Activated CD4-positive, CD25-positive, alpha-beta regulatory T cell treated with anti-CD3 and anti-CD28 coated beads, Interleukin-2, amount 50 U/mL, for 24 hours (primary cell): ENCODE results near the gene PSEN1.

Experiments used
- ATAC-seq, 2 donors: fragments of 150-1000 bp; cut with Tn5 transposase; one replicate each; pipeline ENCODE4 v1.10.0; 2021; ENCODE audit warnings: mild to moderate bottlenecking in 1 of 2, moderate library complexity in 1 of 2

PSEN1 gene

DNA sequence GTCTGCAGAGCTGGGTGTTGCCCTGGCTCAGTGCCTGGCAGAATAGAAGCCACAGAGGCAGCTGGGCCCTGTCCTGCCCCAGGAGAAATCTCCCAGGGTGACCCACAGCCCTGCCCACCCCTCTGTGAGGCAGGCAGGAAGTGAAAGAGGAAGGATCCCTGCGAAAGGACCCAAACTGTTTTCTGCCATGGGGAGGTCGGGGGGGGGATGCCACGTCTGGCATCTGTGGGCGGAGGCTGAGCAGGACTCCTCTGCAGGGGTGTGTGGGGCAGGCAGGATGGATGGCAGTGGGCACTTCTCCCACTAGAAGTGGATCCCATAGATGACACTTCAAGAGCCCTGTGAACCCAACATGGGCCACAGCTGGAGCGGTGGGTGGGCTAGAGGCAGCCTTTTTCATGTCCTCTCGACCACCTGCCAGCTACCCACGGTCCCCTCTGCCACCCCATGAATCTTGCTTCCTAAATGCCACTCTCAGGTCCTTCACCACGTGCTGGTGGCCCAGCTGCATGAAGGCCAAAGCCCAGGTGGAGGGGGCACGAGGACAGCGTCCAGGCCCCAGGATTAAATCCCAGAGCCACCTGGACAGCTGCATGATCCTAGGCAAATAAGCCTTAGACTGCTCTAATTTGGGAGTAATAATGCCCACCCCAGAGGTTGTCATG is 104.6 kb downstream of the PSEN1 start:
- ATAC-seq, result no peak

- no peak for ATAC-seq
Measured at GRCh38 chr14:73241481-73242165, 105.3 kb downstream of the PSEN1 start.

GRCh38 chr14:73242357-73242901 is 106.1 kb downstream of the PSEN1 start:
- ATAC-seq, result no peak

DNA sequence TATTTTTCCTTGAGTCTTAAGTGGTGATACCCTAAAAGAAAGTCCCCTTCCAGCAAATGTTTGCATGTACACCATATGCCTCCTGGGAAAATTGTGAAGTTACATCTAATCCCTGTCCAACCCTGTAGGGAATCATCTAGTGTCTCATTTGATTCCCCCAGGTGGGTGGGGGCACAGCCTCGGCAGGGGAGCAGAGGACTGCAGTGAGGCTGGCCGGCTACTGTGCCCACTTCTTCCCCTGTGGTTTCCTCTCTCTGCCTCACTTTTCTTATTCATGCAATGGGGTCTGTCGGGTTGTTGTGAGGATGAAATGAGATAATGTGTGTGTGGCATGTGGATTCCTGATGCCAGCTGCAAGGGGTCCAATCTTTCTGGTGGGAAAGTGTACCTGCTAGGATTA is 107.0 kb downstream of the PSEN1 start:
- ATAC-seq, result no peak

DNA sequence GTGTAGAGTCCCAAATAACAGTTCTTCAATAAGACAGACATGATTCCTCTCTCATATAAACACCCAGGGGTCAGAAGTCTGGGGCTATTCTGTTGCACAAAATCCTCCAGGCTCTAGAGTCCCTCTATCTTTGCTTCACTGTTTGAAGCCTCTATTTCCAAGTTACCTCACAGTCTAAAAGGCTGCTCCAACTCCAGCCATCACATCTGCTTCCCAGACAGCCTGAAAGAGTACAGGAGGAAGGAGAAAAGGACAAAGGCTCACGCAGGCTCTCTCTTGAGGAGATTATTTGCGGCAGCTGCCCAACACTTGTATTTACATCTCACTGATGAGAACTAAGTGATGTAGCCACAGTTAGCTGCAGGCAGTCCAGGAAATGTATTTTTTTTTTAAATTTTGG is 107.4 kb downstream of the PSEN1 start:
- ATAC-seq, result no peak

- no peak for ATAC-seq
Measured at GRCh38 chr14:73244541-73245290, 108.4 kb downstream of the PSEN1 start.

- peak; percentile 65 to 69 for ATAC-seq
Measured at GRCh38 chr14:73245480-73246325, 109.4 kb downstream of the PSEN1 start.

DNA sequence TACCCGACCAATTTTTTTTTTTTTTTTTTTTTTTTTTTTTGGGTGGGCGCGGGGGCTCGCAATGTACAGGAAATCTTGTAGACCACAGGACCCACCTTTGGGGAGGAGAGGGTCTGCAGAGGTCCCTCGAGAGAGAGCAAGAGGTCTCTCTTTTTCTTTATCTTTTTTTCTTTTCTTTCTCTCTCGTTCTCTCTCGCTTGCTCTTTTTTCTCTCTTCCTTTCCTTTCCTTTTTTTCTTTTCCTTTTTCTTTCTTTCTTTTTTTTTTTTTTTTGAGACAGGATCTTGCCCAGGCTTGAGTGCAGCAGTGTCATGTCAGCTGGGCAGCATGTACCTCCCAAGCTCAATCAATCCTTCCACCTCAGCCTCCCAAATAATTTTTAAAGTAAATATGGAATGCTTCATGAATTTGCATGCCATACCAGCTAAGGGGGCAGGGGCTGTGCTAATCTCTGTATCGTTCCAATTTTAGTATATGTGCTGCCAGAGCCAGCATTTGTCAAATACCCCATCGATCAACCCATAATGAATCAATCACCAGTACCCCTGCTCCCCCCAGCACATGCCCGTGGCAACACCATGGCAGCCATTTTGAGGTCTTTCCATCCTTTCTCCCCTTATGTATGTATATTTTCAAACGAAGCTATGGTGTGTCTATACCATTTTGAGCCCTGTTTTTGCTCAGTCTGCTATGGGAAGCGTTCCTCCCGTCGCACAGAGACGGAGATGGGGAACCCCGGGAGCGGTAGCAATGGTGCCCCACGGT is 110.3 kb downstream of the PSEN1 start:
- ATAC-seq, result no peak

GRCh38 chr14:73248108-73248868 is 112.0 kb downstream of the PSEN1 start:
- ATAC-seq, result no peak

GRCh38 chr14:73249108-73249507 is 112.8 kb downstream of the PSEN1 start:
- ATAC-seq, result no peak

DNA sequence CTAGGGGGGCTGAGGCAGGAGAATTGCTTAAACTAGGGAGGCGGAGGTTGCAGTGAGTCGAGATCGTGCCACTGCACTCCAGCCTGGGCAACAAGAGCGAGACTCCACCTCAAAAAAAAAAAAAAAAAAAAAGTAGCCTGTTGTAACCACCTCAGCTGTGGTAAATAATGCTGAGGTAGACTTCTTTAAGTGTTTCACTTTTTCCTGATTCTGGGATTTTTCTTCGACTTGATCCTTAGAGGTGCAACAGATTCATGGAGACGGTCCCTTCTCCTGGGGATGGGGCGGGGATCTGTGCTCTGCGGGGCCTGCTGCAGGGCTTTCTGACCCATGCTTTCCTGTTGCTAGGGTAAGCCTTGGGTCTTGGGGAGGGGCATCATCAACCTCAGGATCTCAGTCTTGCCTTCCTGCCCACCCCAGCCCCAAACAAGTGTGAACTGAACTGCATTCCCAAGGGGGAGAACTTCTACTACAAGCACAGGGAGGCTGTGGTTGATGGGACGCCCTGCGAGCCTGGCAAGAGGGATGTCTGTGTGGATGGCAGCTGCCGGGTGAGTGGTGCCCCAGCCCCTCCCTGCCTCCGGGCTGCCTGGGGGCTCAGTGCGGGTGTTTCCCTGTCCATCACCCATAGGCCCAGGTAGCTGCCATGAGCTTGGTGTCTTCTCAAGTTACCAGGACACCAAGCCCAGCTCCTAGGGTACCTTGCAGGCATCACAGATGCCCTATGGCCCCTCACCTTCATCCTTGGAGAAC is 113.4 kb downstream of the PSEN1 start:
- ATAC-seq, result no peak

DNA sequence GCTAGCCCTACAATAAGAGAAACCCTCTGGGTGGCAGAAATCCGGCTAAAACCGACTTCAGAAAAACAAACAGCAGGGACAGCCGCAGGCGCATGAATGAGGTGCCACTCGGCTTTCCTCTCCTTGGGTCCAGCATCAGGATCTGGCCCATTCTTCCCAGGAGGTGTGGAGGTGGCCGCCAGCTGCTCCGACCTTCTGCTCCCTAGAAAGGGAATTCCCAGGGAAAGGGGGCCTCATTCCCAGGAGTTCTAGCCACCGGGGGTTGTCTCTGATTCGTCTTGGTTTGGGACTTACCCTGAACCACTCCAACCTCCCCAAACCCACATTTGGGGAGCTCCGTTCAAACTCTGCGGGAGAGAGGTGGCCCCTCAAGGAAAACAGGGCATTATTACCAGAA is 114.0 kb downstream of the PSEN1 start:
- no peak for ATAC-seq

DNA sequence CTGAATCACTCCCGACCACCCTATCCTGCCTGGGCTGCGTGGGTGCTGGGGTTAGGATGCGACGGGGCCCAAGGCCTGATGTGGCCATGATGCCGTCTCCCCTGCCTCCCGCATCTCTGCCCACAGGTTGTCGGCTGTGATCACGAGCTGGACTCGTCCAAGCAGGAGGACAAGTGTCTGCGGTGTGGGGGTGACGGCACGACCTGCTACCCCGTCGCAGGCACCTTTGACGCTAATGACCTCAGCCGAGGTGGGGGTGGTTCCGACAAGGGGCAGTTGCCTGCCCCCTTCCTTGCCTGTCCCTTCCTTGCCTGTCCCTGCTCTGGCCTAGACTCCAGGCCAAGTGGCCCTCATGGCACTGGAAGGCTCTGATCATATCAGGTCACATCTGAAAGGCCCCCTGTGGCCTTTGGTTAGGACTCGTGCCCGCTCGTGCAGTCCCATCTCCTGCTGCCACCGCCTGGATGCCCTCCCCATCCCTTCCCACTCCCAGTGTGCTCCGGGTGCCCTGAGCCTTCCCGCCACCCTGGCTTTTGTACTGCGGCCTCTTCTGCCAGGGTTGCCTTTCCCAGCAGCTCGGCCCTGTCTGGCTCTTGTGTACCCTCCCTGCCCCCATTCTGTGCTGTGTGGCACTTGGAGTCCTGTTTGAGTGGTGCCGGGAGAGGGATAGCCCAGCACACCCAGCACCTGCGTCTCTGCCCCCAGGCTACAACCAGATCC is 114.6 kb downstream of the PSEN1 start:
- ATAC-seq, result no peak

DNA sequence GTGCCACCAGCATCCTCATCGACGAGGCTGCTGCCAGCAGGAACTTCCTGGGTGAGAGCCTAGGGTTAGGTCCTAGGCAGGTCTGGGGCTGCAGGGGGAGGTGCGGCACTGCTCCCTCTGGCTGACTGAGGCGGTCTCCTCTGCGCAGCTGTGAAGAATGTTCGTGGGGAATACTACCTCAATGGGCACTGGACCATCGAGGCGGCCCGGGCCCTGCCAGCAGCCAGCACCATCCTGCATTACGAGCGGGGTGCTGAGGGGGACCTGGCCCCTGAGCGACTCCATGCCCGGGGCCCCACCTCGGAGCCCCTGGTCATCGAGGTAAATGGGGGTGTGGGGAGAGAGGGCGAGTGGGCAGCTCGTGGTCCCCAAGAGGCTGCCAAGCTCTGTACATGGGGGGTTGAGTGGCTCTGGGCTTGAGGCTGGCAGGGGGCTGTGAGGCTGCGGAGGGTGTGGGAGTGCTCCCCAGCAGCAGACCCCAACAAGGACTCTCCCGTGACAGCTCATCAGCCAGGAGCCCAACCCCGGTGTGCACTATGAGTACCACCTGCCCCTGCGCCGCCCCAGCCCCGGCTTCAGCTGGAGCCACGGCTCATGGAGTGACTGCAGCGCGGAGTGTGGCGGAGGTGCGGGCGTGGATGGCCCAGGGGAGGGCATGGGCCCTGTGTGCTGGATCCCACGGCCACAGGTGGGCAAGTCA is 115.4 kb downstream of the PSEN1 start:
- ATAC-seq, result no peak

DNA sequence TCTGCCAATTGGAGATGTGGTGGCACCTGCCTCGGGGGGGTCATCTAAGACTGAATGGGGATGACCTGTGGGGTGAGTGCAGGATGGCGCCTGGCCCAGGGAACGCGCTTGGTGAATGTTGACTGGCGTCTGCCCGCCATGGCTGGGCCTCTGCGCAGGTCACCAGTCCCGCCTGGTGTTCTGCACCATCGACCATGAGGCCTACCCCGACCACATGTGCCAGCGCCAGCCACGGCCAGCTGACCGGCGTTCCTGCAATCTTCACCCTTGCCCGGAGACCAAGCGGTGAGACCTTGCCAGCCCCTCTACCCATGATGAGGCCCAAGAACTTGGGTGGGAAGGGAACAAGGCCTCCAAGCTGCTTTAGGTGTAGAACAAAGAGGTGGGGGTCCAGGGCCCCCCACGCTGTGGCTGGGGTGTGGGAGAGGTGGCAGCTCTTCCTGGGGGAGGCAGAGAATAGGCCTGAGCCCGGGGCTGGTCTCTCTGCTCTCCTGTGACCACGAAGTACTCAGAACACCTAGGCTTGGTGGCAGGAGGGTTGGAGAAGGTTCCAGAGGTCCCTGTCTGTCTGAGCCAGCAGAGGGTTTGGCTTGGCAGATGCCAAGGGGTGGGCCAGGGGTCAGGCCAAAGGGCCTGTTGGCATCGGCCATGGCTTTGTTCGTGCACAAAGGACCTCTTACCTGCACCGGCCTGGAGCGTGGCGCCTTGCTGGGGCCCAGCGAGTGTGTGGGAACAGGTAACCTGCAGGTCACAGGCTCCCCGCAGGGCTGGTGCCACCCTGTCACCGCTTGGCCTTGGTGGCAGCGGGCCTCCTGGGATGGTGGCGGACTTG is 116.4 kb downstream of the PSEN1 start:
- ATAC-seq, result no peak

DNA sequence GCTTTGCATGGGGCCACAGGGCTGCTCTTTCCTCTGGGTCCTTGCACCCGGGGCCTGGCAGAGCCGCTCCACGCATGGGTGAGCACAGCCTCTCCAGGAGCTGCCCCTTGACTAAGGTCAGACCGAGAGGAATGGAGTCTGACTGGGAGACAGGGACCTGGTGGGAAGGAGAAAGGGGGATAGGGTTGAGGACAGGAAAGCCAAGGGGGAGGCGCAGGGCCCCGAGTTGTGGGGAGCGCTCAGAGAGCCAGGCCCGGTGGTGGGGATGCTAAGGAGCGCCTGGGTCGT is 117.0 kb downstream of the PSEN1 start:
- no peak for ATAC-seq

- ATAC-seq, result no peak
Measured at GRCh38 chr14:73253721-73254120, 117.4 kb downstream of the PSEN1 start.
